Measurements from ENCODE around the gene MAP3K7CL. TPM values are rescaled to one million over a fixed set of nuclear protein-coding genes. Genes with fewer than 3 reads are reported as not detected.

MAP3K7CL gene, protein sequence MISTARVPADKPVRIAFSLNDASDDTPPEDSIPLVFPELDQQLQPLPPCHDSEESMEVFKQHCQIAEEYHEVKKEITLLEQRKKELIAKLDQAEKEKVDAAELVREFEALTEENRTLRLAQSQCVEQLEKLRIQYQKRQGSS
- 1 to 10 TPM; 2.3 to 5.4 TPM for total RNA-seq
- long read RNA-seq, transcript MAP3K7CL-213 (4 exons, 835 nt) = major isoform, 5 of 7 reads
- long read RNA-seq, partial matches to known transcripts = 0 of 7 reads
- long read RNA-seq, other reads (novel, unspliced or antisense) = 2 of 7 reads

DNA sequence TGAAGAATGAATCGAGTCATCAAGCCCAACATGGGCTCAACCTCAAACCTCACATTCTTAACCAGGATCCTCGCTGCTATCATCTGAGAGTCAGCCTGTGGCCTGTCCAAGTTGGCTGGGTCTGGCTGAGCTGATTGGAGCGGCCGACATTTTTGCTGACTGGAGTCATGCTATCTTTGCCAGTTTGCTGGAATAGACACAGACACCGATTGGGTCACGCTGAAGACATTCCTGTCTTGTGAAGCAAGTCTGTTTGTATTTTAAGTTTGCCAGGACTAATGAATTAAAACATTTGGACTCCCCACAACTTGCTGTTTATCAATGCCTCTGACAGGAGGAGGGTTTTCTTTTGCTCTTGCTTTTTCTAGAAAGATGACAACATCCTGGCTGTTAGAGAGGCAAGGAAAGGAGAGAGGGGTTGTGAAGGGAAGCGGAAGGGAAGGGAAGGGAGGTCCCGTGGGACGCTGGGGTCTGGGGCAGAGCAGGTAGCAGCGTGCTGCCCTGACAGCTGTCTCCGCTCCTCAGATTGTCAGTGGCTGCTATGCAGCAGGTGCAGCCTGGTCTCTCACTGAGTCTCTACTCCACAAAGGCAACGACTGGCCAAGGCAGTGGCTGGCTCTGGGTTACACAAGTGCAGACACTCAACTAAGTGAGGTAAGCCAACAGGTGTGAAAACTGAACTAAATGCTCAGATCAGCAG is at the start of gene MAP3K7CL:
Gene MAP3K7CL (plus strand): TSS at position 375 of the 700 bp plus-strand sequence. CDS start 2,701 bp downstream, outside the sequence.
- DNase-seq (peak; percentile 70), ATAC-seq (peak; percentile 94 to 99)
- intact Hi-C loops (cut with DNase I) = no loop called here

DNA sequence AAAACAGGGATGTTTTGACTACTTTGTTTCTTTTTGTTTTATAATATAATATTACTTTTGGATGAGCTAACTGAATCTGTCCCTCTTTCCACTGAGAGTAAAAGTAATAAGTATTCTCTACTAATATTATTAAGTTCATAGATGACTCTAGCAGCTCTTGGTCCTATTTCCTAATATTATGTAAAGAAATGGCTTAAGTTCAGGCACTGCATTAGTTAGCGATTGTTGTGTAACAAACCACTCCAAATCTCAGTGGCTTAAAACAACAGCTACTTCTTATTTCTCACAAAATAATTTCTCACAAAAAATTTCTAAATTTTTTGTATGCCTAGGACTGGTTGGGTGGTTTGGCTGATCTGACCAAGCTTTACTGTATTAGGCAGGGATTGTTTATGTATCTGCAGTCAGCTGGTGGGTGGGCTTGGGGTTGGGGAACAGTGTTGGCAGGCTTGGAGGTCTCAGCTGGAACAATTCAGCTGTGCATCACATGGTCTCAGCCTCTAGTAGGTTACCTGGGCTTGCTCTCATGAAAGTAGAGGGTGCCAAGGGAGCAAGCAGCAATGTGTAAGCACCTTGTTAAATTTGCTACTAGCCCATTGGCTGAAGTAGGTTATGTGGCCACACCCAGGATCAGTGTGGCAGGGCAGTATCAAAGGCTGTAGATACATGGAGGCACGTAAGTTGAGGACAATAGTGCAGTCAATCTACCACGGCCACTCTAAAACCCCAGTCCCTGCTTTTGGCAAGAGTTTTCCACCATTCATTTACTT is 48.2 kb upstream of the MAP3K7CL start:
- ATAC-seq (no peak), DNase-seq (no peak)
- intact Hi-C loops (cut with DNase I) = loop anchor here in 1 of 2 donors (5.0 kb wide), 1 partner anchor 75 kb away; no protein-coding TSS in a partner anchor

DNA sequence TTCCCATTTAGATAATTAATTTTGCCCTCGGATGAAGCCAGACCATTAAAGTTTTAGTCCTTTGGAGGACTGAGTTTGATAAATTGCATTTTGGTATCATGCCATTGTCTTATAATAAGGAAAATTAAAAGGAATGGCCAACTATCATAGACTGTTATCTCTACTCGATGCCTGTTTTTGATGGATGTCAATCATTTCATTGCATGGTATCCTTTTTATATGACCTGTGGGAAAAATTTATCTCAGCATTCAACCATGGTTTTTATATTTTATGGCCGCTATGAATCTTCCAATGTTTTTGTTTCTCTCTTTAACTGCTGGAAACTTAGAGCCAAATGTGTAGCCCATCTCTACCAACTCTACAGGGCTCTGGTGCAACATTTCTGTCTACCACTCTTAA is 47.1 kb upstream of the MAP3K7CL start:
- DNase-seq (no peak), ATAC-seq (no peak)
- intact Hi-C loops (cut with DNase I) = loop anchor here in 1 of 2 donors (5.0 kb wide), 1 partner anchor 74 kb away; no protein-coding TSS in a partner anchor

DNA sequence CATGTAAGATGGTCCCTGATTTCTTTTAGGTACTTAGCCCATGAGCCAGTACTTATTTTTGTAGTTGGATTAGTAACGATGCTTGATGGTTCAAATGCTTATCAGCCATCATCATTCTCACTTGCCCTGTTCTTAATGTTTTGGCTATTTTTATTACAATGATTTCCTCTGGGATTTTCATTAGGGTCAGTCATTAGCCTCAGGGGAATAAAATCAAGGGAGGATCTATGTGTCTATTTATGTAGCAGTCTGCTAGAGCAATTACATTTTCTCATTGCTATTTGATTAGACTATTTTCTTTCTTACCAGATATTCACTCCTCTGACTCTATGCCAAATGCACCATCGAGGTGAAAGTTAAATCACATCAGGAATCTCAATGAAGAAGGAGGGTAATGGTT is 46.1 kb upstream of the MAP3K7CL start:
- intact Hi-C loops (cut with DNase I) = loop anchor here in 1 of 2 donors (5.0 kb wide), 1 partner anchor 73 kb away; no protein-coding TSS in a partner anchor
- no peak for DNase-seq
- no peak for ATAC-seq

DNA sequence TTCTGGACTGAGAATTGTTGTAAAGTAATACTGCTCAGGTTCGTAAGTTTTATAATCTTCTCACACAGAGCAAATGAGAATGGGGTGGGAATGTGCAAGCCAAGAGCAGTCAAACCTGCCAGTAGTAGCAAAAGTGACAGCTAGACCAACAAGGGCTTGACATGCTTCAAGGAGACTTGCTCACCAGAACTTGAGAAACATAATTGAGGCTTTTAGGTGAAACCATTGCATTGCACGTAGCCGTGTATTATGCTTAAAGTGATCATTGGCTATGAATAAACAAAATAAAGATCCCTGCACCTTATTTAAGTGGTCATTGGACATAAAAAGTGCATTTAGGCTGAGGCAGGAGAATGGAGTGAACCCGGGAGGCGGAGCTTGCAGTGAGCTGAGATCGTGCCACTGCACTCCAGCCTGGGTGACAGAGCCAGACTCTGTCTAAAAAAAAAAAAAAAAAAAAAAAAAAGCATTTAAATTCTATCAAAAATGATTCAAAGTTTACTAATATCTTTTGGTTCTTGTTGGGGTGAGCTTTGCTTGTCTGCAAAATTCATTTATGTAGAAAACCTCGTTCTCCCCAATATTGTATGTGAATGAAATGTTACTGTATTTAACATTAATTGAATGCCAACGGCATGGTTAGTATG is 45.2 kb upstream of the MAP3K7CL start:
- intact Hi-C loops (cut with DNase I) = loop anchor here in 1 of 2 donors (5.0 kb wide), 1 partner anchor 287 kb away; no protein-coding TSS in a partner anchor
- ATAC-seq (no peak), DNase-seq (no peak)

DNA sequence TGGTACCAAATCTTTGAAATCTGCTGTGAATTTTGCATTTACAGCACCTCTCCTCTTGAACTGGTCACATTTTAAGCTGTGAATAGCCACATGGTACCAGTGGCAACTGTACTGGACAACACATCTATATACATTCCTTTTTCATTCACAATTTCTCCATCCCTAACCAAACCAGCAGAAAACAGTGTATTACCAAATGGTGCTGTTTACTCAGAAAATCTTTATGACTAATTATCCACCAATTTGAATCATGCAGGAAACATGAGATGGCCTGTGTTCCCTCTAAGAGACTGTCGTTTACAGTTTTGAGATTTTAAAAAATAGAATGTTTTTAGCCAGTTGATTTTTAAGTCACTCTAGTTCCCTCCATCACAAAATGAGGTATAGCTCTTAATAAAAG is 39.4 kb upstream of the MAP3K7CL start:
- intact Hi-C loops (cut with DNase I) = loop anchor here (2.0 to 10.0 kb wide), 4 partner anchors 51 to 756 kb away; no protein-coding TSS in a partner anchor
- no peak for DNase-seq
- ATAC-seq = peak in 1 of 2 donors; percentile 9

DNA sequence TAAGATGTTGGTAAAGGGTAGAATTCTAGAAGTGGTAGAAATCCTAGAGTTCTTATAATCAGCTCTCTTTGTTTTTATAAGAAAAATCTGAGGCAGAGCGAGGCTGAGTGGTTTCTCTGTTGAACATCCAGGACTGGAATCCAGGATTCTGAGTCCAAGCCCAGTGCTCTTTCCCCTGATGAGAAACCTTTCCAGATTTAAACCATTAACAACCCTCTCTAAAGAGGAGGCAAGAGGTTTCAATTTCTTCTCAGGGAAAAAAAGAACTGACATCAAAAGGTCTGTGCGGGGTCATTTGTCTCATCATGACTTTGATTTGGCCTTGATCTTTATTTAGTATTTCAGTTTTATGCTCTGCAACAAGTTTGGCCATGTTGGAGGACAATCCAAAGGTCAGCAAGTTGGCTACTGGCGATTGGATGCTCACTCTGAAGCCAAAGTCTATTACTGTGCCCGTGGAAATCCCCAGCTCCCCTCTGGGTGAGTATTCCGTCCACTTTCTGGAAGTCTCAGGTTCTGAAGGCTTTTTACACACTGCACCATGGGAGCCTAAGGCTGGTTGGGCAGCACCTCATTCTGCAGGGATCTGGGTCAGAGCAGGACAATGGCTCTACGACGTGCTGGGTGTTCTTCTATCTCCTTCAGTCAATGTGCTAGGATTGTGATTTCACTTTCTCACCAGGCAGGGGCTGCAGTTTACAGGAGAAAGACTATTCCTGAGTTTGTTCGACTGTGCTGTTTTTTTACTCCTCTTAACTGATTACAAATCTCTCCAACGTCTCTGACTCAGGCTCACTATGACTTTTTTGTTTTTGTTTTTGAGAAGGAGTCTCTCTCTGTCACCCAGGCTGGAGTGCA is 38.1 kb upstream of the MAP3K7CL start:
- DNase-seq (no peak), ATAC-seq (peak in 1 of 2 donors; percentile 31)
- intact Hi-C loops (cut with DNase I) = loop anchor here (5.0 to 10.0 kb wide), 3 partner anchors 50 to 755 kb away; no protein-coding TSS in a partner anchor

DNA sequence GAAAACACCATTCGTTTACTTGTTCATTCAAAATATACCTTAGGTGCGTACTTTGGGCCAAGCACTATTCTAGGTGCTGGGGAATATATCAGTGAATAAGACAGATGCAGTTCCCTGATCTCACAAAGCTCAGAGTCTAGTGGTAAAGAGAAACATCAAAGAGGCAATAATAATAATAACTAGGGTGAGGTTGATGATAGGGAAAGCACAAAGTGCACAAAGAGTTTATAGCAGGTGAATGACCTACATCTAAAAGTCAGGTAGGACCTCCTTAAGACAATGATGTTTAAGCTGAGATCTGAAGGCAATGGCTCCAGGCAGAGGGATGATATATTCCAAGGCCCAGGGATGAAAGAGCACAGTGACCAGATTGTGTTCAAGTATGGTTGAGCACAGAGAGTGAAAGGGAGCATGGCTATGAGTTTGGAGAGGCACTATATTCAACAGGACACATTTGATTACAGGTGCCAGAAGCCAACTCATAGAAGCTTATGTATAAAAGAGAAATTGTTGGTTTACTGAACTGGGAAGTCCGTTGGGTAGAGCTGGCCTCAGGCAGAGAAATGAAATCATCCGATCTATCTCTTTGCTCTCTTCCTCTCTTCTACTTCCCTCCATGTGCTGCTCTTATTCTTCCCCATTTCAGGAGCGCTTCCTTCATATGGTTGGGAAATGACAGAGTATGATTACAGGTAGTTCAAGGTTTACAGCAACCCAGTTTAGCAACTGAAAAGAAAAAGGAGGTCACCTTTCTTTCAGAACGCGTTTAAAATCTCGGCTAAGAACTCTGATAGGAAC is 34.0 kb upstream of the MAP3K7CL start:
- ATAC-seq (no peak), DNase-seq (no peak)
- intact Hi-C loops (cut with DNase I) = loop anchor here in 1 of 2 donors (10.0 kb wide), 1 partner anchor 58 kb away; no protein-coding TSS in a partner anchor

DNA sequence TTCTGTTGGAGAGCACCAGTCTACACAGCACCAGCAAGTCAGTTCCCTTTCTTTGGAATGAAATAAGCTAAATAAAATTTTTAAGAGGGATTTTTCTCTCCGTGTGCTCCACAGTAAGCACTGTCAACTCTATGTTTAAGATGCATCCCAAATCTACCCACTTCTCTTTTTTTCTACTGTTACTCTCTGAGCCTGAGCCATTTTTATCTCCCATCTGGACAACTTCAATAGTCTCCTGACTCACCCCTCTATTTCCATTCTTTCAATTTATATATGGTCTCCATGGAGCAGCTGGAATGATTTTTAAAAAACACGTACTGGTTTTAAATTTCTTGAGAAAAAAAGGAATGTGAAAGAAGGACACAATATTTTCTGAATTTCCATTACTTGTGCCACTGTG is 32.3 kb upstream of the MAP3K7CL start:
- DNase-seq (no peak), ATAC-seq (no peak)

DNA sequence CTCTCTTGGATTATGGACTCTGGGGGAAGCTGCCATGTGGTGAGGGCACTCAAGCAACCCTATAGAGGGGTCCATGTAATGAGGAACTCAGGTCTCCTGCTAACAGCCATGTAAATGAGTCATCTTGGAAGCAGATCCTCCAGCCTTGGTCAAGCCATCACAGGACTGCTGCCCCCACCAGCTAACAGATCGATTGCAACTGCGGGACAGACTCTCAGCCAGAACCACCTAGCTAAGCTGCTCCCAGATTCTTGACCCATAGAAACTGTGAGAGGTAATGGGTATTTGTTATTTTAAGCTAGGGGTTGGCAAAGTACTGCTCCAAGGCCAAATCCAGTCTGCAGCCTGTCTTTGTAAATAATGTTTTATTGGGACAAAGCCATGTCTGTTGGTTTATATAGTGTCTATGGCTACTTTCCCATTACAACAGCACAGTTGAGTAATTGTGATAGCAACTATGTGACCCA is 27.6 kb upstream of the MAP3K7CL start:
- ATAC-seq (no peak), DNase-seq (no peak)
- intact Hi-C loops (cut with DNase I) = no loop called here

More for the DNA sequence above, 32.3 kb upstream of the MAP3K7CL start:
- intact Hi-C loops (cut with DNase I) = loop anchor here in 1 of 2 donors (10.0 kb wide), 1 partner anchor 57 kb away; no protein-coding TSS in a partner anchor

DNA sequence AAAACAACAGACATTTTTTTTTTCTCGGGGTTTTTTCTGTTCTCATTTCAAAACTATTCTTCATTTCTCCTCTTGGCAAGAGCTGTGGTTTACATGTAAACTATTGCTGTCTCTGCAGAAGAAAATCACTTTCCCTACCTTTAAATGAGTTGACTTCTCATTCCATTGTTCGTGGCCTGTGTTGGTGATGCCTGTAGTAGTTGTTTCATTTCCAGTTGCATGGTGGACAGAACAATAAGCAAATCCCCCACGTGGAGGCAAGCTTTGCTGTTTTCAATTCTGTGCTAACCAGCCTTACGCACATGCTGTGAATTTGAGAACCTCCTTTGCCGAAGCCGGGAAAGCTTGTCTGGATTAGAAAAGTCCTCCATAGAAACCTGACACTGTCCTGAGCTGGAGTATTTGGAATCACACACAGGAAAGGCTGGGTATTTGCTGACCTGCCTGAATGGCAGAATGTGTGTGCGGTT is 26.2 kb upstream of the MAP3K7CL start:
- intact Hi-C loops (cut with DNase I) = no loop called here
- ATAC-seq (no peak), DNase-seq (no peak)

DNA sequence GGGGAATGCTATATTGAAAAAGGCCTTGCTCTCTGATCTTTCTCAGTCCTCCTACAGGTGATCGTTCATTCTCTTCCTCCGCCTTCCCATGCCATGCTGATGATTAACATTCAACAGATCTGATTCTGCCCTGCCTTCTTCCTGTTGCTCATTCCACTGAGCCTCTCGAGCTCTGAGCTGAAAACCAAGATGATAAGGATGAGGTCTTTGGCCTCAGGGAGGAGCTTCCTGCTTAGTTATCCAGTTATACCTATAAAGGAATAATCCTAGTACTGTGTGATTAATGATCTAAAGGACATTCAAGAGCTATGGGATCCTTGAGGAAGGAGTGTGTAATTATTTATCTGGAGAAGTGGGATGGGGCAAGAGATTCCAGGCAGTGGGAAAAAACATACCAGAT is 25.2 kb upstream of the MAP3K7CL start:
- ATAC-seq (no peak), DNase-seq (no peak)
- intact Hi-C loops (cut with DNase I) = no loop called here

DNA sequence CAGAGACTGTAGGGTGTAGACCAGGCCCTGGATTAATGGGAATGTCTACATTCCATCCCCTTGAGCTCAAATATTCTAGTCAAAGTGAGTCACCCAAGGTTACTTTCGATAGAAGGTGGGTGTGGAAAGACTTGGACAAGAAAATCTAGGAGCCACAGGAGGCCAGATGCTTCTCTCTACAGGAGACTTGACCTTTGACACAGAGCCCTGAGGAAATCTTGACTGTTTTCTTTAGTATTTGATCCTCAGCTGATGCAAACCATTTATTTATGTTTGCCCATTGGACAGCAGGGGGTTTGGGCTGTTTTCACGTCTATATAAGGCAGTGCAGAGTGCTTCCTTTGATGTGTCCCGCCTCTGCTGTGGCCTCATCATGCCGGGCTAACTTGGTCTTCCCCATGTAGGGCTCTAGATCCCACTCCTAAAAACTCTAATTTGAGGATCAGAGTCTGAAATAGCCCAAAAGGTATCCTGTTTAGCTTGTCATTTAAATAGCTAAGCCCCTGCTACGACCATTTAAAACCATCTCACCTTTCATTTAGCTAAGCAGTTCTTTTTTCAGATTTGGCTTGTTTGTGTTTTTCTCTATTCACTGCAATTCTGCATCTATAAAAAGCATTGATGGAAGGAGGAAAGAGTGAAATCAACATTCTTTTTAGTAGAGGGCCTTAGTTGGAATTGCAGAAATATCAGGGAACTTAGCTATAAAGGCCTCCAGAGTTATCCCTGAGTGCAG is 15.5 kb upstream of the MAP3K7CL start:
- intact Hi-C loops (cut with DNase I) = no loop called here
- DNase-seq (no peak), ATAC-seq (no peak)

DNA sequence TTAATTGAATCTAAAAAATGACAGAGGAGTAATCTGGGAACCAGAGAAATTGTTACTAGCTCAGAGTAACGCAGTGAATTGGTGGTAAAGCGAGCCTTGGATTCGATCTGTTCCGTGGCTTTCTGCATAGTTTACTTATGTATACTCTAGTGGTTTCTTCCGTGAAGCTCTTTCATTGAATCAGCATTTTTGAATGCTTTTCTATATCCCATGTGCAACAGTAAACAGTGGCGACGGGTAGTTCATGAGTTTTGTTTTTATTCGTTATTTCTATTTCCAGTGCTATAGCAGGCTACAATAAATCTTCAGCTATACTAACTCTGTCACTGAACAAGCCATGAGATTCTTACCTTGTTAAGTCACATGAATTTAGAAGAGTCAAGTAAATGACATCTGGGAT is 14.5 kb upstream of the MAP3K7CL start:
- no peak for ATAC-seq
- no peak for DNase-seq
- intact Hi-C loops (cut with DNase I) = no loop called here

DNA sequence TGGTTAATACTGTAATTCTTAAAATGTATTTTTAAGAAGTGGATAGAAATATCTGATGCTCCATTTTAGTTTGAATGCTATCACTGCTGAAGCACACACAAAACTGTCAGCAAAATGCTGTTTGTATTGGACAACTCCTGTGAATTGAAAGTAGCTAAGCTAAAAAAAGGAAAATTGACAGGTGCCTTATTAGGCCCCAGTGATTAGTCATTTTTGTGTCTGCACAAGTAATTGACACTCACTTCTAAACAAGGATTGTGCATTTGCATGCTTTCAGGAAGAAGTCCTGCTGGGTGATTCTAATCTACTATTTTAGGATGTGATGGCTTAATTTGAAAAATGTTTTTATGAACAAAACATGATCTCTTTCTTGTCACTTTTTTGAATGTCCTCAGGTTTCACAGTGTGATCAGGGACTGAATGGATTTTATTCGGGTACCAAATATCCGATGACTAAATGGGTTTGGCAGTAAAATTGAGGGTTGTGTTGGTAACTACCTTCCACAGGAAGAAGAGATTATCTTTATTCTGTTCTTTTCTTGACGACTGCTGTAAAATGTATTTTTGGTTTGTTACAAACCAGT is 13.0 kb upstream of the MAP3K7CL start:
- no peak for DNase-seq
- no peak for ATAC-seq
- intact Hi-C loops (cut with DNase I) = no loop called here

DNA sequence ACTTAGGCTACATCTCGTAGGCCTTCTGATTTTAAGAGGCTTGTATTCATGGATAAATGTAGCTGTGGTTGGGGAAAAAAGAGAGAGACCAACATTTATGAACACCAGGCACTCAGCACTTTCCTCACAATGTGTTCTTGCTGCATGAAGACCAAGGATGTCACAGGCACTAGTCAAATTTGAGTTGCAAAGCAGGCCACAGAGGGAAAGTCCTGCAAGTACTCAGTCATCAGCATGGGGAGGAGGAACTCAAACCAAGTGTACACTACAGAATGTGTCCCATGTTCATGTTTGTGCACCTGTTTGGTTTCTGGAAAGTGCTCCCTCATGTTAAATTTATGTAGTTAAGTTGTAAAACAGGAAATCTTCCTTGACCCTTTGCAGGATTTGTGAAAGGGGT is 8.7 kb upstream of the MAP3K7CL start:
- ATAC-seq (no peak), DNase-seq (no peak)
- intact Hi-C loops (cut with DNase I) = no loop called here

Measured in left cardiac atrium (tissue), 4 donors.